Superior temporal gyrus (tissue), 1 donor: ENCODE data around the gene MAP3K8.

Experiments
- DNase-seq: peaks from one replicate; pipeline ENCODE4 v3.0.0-alpha.2; 2016; ENCODE audit errors: extremely low spot score

Gene MAP3K8

DNA sequence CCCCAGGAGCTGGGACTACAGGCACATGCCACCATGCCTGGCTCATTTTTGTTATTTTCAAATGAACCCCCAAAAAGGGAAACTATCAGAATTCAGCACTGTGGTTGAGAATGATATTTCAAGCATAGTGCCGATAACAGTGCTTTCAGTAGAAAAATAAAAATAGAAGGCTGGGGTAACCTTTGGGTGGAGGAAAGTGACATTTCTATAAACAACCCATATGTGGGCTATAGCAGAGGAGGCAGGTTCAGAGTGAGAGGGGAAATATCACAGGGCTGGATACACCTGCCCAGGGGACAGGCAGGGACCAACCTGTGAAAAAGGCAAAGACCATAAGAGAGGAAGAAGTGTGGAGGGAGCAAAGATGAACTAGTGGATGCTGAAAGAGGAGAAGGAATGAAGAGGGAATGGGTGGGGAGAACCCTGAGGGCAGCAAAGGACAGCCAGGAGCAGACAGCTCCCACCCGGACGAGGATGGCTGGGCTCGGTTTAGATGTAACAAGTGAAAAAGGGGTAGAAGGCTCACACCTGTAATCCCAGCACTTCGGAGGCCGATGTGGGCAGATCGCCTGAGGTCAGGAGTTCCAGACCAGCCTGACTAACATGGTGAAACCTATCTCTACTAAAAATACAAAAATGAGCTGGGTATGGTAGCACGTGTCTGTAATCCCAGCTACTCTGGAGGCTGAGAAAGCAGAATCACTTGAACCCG, 56.5 kb downstream of the MAP3K8 start:
- DNase-seq: no peak

DNA sequence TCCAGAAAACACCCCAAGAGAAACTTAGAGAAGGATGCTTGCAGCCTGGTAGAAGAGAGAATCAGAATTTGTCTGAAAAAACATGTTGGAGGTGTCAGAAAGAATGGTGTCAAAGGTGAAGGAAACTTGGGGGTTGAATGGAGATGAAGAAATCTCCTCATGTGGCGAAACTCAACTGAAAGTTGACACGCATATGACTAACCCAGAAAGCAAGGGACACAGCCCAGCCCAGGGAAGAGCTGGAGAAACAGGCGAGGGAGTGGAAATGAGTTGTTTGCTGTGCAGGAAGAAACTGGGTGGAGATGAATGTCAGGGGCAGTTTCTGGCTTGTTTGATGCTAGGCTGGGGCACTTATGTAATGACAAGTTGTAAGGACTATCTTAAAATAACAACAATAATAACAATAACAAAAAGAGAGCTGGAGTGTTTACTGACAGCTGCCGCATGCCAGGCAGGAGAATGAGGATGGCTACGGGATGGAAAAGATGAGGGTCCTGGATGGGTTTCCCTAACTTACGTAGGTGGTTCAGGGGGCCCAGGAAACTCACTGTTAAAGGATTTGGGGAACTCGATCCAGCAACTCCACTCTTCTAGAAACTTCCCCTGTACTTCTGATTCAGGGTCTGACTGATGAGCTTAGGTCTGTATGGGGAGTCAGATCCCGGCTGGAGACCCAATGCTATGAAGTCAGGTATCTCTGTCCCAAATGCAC, 57.4 kb downstream of the MAP3K8 start:
- no peak for DNase-seq

DNA sequence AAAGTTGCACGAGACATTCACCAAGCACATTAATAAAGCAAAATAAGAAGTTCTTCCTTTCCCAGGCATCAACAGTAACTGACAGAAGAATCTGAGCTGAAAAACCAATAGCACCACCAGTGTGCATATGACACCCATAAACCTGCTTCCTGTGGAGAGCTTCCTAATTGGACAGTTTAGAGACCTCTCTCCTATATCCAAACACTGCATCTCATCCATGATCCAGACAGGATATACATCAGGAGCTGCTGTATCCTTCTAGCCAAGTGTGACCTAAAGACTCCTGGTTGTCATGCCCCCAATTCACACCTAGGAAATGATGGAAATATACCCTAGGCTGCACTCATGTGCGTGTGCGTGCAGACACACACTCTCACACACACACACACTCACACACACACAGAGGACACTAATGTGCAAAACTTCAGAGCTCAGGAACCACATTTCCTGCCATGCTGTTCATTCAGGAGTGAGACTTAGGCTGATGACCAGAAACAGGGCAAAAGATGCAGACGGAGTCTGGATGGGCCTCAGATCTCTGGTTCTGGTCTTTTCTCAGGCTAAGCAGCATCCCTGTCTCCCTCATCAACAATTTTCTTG, 58.0 kb downstream of the MAP3K8 start:
- DNase-seq: no peak

DNA sequence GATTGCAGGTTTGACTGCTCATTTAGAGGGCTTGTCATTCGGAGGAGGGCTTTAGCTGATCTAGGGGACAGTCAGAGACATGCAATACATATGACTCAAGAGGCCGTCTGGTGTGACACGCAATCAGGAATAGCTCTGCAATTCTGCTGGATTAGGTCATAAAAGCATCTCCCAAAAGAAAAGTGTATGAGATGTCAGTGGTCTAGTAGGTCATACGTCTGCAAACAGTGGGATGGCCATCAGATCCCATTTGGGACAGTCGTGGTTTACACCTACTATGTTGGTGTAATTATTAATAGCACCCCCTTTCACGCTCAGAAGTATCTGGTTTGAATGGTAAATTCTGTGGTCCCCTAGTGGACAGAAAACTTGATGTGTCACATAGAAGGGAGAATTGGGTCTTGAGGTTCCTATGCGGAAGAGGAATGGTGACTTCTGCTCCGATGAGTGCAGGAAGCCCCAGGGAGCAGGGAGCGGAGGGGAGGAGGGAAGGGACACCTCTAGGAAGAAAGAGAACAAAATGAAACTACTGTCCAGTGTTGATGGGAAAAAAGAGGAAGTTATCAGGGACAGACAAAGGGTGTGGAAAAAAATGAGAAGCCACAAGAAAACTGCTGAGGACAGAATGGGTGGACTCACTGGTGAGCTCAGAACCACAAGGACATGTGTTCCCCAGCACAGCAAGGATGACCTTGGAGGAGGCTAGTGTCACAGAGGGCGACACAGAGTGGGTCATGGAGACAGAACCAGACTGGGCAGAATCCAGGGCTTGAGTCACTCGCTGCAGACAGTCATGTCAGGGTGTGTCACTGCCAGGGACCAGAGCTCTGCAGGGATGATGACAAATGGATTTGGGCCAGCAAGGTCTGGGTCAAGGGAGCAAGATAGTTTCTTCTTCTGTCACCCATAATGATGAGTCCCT, 59.9 kb downstream of the MAP3K8 start:
- DNase-seq: peak; percentile 13

DNA sequence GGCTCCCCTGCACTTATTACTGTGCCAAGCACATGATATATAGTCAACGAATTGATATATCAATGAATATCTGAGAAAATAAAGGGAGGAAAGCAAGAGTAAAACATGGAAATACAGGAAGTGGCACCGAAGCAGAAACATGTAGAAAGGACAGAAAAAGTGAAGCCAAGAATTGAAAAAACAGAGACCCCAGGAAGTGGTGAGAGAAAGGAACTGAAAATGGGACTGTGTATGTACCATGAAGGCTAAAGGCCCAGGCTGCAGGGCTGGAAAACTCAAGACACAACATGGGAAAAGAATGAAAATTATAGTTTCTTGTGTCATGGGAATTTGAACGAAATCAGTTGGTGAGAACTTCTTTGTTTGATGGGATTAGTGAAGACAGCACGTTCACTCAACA, 60.6 kb downstream of the MAP3K8 start:
- DNase-seq: peak; percentile 7

DNA sequence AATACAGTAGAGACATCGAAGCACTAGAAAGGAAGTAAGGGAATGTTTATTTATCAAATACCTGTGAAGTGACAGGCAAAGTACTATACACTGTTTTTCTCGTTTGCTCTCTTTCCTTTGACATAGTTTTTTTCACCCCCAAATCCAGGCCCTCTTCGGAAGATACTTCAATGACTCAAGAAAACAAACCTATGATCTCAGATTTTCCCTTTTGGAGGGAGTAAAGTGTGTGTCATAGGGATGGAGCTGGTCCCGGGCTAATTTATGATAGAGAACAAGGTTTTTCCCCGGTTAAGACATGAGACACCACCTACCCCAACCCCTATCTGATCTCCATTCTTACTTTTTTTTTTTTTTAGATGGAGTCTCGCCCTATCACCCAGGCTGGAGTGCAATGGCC, 61.7 kb downstream of the MAP3K8 start:
- peak; percentile 3 for DNase-seq

DNA sequence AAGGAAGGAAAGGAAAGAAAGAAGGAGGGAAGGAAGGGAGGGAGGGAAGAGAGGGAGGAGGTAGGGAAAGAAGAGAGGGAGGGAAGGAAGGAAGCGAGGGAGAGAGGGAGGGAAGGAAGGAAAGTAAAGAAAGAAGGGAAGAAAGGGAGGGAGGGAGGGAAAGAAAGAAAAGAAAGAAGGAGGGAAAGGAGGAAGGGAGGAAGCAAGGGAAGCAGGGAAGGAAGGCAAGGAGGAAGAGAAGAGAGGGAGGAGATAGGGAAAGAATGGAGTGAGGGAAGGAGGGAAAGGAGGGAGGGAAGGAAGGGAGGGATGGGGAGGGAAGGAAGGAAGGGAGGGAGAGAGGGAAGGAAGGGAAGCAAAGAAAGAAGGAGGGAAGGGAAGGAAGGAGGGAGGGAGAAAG, 65.8 kb downstream of the MAP3K8 start:
- DNase-seq: no peak

DNA sequence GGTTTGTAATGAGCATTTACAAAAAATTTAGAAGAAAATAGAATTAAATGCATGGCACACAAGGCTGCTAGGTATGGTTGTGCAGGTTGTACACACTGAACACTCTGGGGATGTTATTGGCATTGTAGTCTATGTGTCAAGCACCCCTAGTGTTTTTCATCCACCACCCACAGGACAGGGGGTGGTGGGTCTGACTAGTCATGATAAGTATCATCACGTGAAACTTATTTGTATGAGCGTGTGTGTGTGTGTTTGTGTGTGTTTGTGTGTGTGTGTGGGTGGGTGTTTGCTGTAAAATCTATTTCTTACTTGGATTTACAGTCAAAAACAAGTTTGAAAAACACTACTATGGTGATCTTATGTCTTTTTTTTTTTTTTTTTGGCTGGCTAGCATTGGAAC, 66.5 kb downstream of the MAP3K8 start:
- DNase-seq: no peak

DNA sequence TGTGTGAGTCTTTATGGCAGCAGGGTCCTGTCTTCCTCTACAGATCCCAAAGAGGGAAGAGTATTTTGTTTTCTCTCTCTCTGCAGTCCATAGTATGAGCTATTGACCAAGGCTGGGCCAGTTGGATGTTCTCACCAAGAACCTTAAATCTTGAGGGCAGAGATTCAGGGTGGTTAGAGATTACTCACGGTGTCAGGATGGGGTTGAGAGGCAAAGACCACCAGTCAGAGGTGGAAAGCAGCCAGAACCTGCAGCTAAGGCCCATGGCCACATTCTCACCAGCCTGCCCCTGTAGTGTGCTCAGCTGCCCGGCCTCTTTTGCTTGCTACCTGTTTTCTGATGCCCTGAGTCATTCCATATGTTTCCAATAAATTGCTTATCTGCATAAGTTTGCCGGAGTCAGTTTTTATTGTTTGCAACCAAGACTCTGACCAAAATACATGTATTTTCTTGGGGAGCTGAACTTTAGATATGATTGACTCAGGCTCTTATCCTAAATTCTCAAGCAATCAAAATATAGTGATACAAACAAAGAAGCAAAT, 67.0 kb downstream of the MAP3K8 start:
- no peak for DNase-seq

DNA sequence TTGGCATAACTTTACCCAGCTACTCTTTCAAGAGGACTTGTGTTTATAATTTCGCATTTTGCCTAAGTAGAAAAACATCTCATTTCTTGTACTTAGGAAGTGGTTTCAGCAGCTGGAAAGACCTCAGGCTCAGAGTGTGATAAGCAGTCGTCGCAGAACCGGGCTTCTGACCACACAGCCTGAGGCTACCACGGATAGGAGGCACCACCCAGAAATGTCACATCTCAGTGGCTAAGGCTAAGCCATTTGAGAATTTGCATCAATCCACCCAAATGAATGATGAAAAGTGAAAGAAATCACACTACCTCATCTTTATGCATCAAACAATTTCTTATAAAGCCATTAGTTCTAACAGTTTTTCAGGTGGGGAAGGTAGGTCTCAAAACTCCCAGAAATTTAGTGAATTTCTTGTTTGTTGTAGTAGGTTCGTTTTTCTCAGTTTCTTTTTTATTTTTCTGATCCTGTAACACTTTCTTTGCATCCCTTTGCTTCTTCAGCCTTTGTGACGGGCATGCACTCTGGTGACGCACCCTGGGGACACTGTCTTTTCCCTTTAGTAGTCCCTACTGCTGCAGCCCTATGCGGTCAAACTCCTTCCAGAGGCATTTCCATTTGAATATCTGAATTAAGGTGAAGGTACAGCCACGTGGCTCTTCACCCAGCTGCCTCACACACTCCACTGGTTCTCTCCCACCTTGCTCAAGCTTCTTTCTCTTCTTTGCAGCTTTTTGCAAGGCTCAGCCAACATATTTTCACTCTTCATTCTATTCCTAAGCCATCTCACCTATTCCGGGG, 68.5 kb downstream of the MAP3K8 start:
- DNase-seq: no peak

DNA sequence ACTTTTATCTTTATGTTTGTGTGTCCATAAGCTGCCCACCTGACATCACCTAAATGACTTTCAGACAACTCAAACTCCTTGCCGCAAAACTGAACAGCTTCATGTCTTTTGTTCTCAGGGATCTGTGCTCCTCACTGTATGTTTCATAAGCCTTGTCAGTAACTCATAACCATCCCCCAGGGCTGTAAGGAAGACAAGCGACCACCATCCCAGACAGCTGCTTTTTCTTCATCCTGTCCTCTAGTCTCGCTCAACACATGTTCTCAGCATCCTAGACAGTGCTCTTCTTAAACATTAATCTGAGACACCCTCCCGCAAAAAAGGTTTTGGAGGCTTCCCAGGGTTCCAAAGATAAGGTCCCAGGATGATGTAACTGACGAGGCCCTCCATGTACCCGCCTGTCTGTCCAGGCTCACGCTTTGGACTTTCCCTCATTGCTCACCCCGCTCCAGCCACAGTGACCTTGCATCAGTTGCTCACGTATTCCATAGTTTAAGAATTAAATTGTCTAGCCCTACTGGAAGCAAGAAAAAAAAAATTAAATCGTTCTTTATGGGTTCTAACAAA, 69.8 kb downstream of the MAP3K8 start:
- DNase-seq: no peak

DNA sequence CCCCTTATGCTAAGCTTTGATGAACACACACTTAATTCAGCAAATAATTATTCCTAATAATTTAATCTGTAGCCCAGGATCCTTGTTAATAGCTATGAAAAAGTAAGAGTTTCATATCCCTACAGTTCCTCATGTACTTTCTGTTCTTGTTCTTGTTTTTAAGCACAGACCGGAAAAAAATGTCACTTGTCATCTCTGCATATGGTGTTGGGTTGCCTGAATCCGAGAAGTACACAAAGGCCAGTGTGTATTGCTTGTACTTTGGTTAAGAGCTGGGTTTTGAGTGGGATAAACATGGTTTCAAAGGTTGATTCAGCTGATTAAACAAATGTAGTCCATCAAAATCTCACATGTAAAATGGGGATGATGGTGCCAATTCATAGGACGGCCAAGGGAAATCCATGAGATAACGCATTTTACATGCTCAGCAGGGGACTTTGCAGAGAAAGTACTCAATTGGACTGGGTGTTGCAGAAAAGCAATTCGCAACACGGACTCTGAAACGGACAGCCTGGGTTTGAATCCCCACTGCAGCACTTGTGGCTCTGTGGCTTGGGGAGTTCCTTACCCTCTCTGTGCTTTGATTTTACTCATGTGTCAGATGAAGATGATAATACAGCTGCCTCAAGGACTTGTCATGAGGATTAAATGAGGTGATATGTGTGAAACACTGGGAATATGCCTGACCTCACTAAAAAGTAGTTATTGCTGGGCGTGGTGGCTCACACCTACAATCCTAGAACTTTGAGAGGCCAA, 71.7 kb downstream of the MAP3K8 start:
- DNase-seq: no peak

DNA sequence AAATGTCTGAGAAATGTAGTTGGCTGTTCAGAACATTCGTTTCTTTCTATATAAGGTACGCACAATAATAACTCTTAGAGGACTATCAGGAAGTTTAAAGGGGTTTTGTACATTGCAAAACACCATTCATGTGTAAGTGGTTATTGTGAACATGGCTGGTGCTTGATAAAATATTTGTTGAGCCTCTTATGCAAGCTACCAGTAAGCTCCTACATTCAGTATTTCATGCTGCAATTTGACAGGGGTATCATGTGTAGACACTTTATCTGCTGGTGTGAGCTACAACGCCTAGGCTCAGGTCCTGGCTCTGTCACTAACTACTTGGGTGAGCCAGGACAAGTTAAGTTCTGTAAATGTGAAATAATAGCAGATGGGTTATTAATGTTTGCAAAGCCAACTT, 75.5 kb downstream of the MAP3K8 start:
- DNase-seq: no peak

DNA sequence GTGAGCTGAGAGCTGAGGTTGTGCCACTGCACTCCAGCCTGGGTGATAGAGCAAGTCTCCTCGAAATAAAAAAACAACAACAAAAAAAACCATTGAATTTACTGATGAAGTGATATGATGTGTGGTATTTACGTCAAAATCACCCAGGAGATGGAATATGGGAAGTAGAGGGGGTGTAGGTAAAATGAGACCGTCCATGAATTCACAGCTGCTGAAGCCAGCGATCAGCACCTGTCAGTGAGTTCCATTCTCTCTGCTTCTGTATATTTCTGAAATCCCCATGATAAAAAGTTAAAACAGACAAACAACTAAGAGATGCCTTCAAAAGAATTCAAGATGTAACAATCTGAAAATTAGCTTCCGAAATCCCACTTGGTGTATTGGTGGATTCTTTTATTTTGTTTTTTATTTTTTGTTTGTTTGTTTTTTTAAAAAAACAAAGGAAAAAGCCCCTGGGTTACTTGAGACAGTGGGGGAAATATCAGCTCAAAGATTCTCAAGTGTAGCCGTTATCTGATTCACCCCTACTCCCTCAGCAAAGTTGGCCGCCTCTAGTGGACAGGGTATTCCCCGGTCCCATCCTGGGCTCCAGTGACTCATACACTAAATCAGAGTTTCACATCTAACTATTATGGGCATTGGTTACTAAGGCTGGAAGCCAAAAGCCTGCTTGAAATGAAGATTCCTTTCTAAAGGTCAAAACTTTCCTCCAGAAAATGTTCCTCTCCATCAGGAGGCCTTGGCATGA, 76.4 kb downstream of the MAP3K8 start:
- DNase-seq: no peak

DNA sequence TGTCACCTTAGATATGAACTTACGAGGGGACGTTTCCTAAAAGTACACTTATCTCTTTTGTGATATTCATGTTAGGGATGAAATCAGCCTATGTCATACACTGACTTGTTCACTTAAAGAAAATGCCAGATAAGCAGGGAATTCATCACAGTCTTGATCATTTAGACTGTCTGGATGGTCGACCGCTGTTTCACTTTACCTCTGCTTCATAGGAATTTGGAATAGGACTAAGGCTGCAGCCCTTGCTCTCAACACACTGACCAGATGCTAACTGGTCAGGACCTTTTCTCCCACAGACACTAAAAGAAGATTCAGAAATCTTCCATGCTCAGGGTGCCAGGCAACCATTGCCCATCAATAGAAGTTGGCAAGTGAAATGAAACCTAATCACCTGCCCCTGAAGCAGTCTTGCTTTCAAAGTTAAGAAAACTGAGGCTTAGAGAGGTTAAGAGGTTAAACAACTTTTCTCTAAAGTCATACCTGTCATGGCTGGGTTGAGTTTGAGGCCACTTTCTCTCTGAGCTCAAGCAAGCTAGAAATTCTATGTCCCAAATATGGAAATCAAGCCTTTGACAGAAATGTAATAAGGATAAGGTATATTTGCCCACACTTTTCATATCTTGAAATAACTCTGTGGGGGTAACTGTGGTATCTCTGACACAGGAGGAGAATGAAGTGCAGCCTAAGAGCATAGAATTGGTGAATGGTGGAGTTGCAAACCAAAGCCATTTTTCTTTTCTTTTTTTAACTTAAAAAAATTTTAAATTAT, 77.1 kb downstream of the MAP3K8 start:
- no peak for DNase-seq
